B cell (primary cell): ENCODE data around the gene HIRA.

Experiments used
- EZH2 ChIP-seq: IDR thresholded peaks from 2 replicates; pipeline ENCODE4 v1.6.1; 2012; ENCODE audit warnings: borderline replicate concordance, low read depth, mild to moderate bottlenecking, moderate library complexity, low read length; ENCODE audit not compliant: insufficient read depth, poor library complexity, severe bottlenecking
- TF ChIP-seq, protein P1 (sequence below): fragments of 200-600 bp; IDR thresholded peaks from one replicate; pipeline ENCODE4 v1.8.0; 2022; ENCODE audit warnings: antibody characterized with exemption, mild to moderate bottlenecking

DNA sequence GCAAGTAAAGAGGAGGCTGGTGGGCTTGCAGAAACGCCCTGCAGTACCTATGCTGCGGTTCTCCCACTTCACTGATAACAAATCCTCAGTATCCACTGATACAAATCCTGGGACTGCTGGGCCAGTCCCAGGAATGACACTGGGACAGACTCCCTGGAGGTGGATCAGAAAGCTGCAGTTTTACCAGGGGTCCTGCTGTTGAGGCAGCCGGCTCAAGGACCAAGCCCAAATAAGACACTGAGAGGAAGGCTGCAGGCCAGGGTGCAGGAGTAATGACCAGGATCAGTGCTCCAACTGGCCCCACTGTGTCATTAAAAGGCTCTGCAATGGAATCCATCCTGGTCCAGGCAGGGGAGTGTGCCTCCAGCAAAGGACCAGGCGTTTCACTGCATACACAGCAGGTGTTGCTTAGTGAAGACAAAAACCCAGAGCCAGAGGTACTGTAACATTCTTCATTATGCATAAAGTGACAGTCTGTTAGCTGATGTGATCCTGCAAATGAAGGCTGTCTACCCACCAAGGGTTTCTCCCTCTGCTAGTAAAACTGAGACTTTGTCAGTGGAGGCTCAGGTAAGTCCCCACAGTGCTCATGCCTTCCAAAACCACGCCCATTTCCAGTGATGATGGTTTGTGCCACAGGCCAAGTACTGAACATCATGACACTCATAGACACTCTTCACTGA is 17.3 kb upstream of the HIRA start:
- TF ChIP-seq, protein P1, sequence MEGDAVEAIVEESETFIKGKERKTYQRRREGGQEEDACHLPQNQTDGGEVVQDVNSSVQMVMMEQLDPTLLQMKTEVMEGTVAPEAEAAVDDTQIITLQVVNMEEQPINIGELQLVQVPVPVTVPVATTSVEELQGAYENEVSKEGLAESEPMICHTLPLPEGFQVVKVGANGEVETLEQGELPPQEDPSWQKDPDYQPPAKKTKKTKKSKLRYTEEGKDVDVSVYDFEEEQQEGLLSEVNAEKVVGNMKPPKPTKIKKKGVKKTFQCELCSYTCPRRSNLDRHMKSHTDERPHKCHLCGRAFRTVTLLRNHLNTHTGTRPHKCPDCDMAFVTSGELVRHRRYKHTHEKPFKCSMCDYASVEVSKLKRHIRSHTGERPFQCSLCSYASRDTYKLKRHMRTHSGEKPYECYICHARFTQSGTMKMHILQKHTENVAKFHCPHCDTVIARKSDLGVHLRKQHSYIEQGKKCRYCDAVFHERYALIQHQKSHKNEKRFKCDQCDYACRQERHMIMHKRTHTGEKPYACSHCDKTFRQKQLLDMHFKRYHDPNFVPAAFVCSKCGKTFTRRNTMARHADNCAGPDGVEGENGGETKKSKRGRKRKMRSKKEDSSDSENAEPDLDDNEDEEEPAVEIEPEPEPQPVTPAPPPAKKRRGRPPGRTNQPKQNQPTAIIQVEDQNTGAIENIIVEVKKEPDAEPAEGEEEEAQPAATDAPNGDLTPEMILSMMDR: no peak
- TF ChIP-seq EZH2: no peak
